ENCODE data around the gene RFX5. TPM values are rescaled to one million over a fixed set of nuclear protein-coding genes. Genes with fewer than 3 reads are reported as not detected.

The RFX5 gene
- total and polyA plus RNA-seq, 2 experiments from 2014 or later = 13.3 to 44.5 TPM

DNA sequence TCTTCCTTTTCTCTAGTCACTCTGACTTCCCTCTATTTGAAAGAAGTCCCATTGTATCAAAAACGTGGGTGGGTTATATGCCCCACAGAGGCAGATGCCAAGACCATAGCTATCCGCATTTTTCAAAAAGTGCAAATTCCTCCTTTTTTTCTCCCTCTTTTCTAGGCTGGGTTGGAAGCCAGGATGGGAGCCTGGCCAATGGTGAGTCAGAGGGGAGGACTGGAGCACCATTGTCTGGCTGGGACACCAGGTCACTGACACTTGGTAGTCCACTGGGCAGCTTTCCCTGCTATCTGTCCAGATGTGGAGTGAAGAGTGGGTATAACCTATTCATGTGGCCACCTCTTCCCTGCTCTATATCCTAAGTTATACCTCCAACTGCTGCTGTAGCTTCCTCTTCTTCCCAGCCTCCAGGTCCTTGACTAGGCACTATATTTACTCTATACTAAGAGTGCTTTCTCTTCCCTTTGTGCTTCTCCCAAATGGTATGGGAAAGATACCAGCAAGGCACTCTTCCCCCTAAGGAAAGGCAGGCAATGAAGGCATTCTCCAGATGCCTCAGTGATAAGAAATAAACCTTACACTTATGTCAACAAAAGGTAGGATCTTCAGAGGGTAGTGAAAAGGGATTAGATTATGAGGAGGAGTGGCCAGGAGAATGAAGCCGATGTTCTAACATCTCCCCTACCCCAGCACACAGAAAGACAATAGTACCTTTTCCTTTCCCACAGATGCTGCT lies 32.7 kb downstream of the RFX5 start (continued):
- TF ChIP-seq NANOG (IDR thresholded peaks at IDR 0.05; ENCODE audit: borderline replicate concordance) = no peak

DNA sequence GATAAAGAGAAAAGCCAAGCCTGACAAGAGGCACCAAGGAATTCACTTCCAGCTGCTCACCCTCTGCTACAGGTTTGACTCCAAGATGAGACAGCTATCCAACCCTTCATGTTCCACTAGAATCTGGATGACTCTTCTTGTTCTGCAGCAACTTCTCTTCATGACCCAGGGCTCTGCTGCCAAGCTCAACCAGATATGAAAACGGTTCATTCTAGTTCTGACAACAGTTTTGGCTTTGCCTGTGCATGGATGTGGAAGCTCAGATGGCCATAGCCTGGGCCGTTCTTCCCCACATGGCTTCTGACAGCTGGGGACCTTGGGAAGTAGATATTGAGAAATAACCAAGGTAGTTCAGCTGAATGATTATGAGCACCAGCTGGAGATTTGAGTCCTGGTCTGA lies 33.6 kb downstream of the RFX5 start:
- no peaks in the 10 kb centered on the region for H3K9me2 ChIP-seq (ENCODE audit: insufficient read depth)
- Mint-ChIP-seq H3K4me1 (peaks cover 18% of the 10 kb centered on the region), H3K4me3 (no peak overlapping the region), H3K36me3 (ENCODE audit: low read depth) (peaks cover 10% of the 10 kb centered on the region), H3K27me3 (ENCODE audit: insufficient read depth, low read depth, poor library complexity) (peaks cover 4% of the 10 kb centered on the region), H3K9me3 (no peaks in the 10 kb centered on the region), H3K27ac (no peak overlapping the region)
- no peaks in the 10 kb centered on the region for H3K27me3 ChIP-seq (ENCODE audit: insufficient read depth)
- no peak overlapping the region for H3K4me3 ChIP-seq
- peaks cover 6% of the 10 kb centered on the region for H4K20me1 ChIP-seq (replicated peaks; ENCODE audit: insufficient read depth)
- TF ChIP-seq ZNF114 (CRISPR knock-in tag; IDR thresholded peaks at IDR 0.05) (no peak), EZH2 (IDR thresholded peaks at IDR 0.05; ENCODE audit: low read depth, unreplicated experiment) (no peak), ZNF331 (CRISPR knock-in tag; IDR thresholded peaks at IDR 0.05; ENCODE audit: low read depth) (no peak), CREB1 (CRISPR knock-in tag; IDR thresholded peaks at IDR 0.05; ENCODE audit: low read depth) (no peak), EZH2phosphoT487 (IDR thresholded peaks at IDR 0.05; ENCODE audit: unreplicated experiment) (no peak), STAT1 (IDR thresholded peaks at IDR 0.05; ENCODE audit: unreplicated experiment) (no peak), JUNB (IDR thresholded peaks at IDR 0.05; ENCODE audit: unreplicated experiment) (no peak), NANOG (IDR thresholded peaks at IDR 0.05; ENCODE audit: borderline replicate concordance) (no peak), POLR2AphosphoS5 (IDR thresholded peaks at IDR 0.05; ENCODE audit: low read depth) (no peak)
- TF ChIP-seq, protein P1, sequence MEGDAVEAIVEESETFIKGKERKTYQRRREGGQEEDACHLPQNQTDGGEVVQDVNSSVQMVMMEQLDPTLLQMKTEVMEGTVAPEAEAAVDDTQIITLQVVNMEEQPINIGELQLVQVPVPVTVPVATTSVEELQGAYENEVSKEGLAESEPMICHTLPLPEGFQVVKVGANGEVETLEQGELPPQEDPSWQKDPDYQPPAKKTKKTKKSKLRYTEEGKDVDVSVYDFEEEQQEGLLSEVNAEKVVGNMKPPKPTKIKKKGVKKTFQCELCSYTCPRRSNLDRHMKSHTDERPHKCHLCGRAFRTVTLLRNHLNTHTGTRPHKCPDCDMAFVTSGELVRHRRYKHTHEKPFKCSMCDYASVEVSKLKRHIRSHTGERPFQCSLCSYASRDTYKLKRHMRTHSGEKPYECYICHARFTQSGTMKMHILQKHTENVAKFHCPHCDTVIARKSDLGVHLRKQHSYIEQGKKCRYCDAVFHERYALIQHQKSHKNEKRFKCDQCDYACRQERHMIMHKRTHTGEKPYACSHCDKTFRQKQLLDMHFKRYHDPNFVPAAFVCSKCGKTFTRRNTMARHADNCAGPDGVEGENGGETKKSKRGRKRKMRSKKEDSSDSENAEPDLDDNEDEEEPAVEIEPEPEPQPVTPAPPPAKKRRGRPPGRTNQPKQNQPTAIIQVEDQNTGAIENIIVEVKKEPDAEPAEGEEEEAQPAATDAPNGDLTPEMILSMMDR (conservative IDR thresholded peaks at IDR 0.05; ENCODE audit: low read depth in 2 of 2) = no peak
- TF ChIP-seq, protein P2, sequence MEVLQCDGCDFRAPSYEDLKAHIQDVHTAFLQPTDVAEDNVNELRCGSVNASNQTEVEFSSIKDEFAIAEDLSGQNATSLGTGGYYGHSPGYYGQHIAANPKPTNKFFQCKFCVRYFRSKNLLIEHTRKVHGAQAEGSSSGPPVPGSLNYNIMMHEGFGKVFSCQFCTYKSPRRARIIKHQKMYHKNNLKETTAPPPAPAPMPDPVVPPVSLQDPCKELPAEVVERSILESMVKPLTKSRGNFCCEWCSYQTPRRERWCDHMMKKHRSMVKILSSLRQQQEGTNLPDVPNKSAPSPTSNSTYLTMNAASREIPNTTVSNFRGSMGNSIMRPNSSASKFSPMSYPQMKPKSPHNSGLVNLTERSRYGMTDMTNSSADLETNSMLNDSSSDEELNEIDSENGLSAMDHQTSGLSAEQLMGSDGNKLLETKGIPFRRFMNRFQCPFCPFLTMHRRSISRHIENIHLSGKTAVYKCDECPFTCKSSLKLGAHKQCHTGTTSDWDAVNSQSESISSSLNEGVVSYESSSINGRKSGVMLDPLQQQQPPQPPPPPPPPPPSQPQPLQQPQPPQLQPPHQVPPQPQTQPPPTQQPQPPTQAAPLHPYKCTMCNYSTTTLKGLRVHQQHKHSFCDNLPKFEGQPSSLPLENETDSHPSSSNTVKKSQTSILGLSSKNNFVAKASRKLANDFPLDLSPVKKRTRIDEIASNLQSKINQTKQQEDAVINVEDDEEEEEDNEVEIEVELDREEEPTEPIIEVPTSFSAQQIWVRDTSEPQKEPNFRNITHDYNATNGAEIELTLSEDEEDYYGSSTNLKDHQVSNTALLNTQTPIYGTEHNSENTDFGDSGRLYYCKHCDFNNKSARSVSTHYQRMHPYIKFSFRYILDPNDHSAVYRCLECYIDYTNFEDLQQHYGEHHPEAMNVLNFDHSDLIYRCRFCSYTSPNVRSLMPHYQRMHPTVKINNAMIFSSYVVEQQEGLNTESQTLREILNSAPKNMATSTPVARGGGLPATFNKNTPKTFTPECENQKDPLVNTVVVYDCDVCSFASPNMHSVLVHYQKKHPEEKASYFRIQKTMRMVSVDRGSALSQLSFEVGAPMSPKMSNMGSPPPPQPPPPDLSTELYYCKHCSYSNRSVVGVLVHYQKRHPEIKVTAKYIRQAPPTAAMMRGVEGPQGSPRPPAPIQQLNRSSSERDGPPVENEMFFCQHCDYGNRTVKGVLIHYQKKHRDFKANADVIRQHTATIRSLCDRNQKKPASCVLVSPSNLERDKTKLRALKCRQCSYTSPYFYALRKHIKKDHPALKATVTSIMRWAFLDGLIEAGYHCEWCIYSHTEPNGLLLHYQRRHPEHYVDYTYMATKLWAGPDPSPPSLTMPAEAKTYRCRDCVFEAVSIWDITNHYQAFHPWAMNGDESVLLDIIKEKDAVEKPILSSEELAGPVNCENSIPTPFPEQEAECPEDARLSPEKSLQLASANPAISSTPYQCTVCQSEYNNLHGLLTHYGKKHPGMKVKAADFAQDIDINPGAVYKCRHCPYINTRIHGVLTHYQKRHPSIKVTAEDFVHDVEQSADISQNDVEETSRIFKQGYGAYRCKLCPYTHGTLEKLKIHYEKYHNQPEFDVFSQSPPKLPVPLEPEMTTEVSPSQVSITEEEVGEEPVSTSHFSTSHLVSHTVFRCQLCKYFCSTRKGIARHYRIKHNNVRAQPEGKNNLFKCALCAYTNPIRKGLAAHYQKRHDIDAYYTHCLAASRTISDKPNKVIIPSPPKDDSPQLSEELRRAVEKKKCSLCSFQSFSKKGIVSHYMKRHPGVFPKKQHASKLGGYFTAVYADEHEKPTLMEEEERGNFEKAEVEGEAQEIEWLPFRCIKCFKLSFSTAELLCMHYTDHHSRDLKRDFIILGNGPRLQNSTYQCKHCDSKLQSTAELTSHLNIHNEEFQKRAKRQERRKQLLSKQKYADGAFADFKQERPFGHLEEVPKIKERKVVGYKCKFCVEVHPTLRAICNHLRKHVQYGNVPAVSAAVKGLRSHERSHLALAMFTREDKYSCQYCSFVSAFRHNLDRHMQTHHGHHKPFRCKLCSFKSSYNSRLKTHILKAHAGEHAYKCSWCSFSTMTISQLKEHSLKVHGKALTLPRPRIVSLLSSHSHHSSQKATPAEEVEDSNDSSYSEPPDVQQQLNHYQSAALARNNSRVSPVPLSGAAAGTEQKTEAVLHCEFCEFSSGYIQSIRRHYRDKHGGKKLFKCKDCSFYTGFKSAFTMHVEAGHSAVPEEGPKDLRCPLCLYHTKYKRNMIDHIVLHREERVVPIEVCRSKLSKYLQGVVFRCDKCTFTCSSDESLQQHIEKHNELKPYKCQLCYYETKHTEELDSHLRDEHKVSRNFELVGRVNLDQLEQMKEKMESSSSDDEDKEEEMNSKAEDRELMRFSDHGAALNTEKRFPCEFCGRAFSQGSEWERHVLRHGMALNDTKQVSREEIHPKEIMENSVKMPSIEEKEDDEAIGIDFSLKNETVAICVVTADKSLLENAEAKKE (CRISPR knock-in tag; IDR thresholded peaks at IDR 0.05) = no peak
- H3K79me2 ChIP-seq (replicated peaks; ENCODE audit: insufficient read depth) = no peaks in the 10 kb centered on the region
- H3K4me1 ChIP-seq (ENCODE audit: insufficient read depth) = peaks cover 10% of the 10 kb centered on the region; the same call in 1 of the 2 replicates
- ATAC-seq (no peak), DNase-seq (ENCODE audit: low spot score) (no peak)
- H3K4me2 ChIP-seq = no peak overlapping the region
- no peak overlapping the region for H3K27ac ChIP-seq (ENCODE audit: low read depth)
- H3K36me3 ChIP-seq (ENCODE audit: insufficient read depth) = peaks cover 3% of the 10 kb centered on the region; the same call in 1 of the 2 replicates
- no peak overlapping the region for H2AFZ ChIP-seq
- H3F3A ChIP-seq (replicated peaks; ENCODE audit: low read depth) = 0 out of 2 replicates have a peak, but pooled peaks cover 4% of the 10 kb centered on the region
